Stimulated activated CD8-positive, alpha-beta memory T cell treated with anti-CD3 and anti-CD28 coated beads, Interleukin-15, amount 100 ng/mL, for 1 hour (primary cell): ENCODE measurements around the gene TRAPPC14.

Source experiments
- DNase-seq: peaks from one replicate; pipeline ENCODE4 v3.0.0-alpha.2; 2020; ENCODE audit warnings: low read depth

TRAPPC14 gene

GRCh38 chr7:100173806-100174495, 15.4 kb upstream of the TRAPPC14 start:
- DNase-seq = no peak

GRCh38 chr7:100171840-100172239, 13.3 kb upstream of the TRAPPC14 start:
- DNase-seq = no peak

- no peak for DNase-seq
These were observed 12.7 kb upstream of the TRAPPC14 start for GRCh38 chr7:100171087-100171681.

GRCh38 chr7:100170101-100170897, 11.8 kb upstream of the TRAPPC14 start:
- no peak for DNase-seq

- DNase-seq = no peak
These were observed 10.8 kb upstream of the TRAPPC14 start for GRCh38 chr7:100169147-100169850.

GRCh38 chr7:100167912-100168323, 9.4 kb upstream of the TRAPPC14 start:
- no peak for DNase-seq

GRCh38 chr7:100166970-100167911, 8.7 kb upstream of the TRAPPC14 start:
- DNase-seq = no peak

- no peak for DNase-seq
These were observed 7.9 kb upstream of the TRAPPC14 start for GRCh38 chr7:100166317-100166940.

- no peak for DNase-seq
These were observed 5.3 kb upstream of the TRAPPC14 start for GRCh38 chr7:100163871-100164270.

- no peak for DNase-seq
These were observed 4.5 kb upstream of the TRAPPC14 start for GRCh38 chr7:100163006-100163531.

- DNase-seq = no peak
These were observed 1.5 kb upstream of the TRAPPC14 start for GRCh38 chr7:100160067-100160466.

- no peak for DNase-seq
These were observed 638 bp upstream of the TRAPPC14 start for GRCh38 chr7:100159099-100159623.

GRCh38 chr7:100157334-100158228, 942 bp downstream of the TRAPPC14 start:
- DNase-seq = no peak

GRCh38 chr7:100157069-100157333, 1.5 kb downstream of the TRAPPC14 start:
- DNase-seq = no peak

- no peak for DNase-seq
These were observed 2.0 kb downstream of the TRAPPC14 start for GRCh38 chr7:100156331-100157068.

- no peak for DNase-seq
These were observed 2.8 kb downstream of the TRAPPC14 start for GRCh38 chr7:100155553-100156317.

- DNase-seq = no peak
These were observed 3.7 kb downstream of the TRAPPC14 start for GRCh38 chr7:100154651-100155491.
